Adrenal gland (tissue), 12 donors: ENCODE data around the gene STXBP1. TPM values are rescaled to one million over a fixed set of nuclear protein-coding genes. Genes with fewer than 3 reads are reported as not detected.

Source experiments
- DNase-seq, 7 donors: peaks; one replicate each; pipeline ENCODE4 v3.0.0-alpha.2; 2019 to 2020
- H3K27ac ChIP-seq, 5 donors: fragments of 200-600 bp; sonication (generic) in 4 of 5; 1 replicate in 3 of 5; 2 replicates in 2 of 5; pipeline versions ENCODE4 v1.5.1 to v1.8.0; 2016 to 2020; ENCODE audit warnings: mild to moderate bottlenecking in 1 of 5
- H3K27me3 ChIP-seq: fragments of 200-600 bp; 2 replicates; pipeline ENCODE4 v1.8.0; 2021
- H3K36me3 ChIP-seq, 2 donors: fragments of 200-600 bp; replicated peaks in 1 of 2; 1 replicate in 1 of 2; 2 replicates in 1 of 2; pipeline versions ENCODE4 v1.5.1 to v1.8.0; 2018 to 2022
- H3K4me1 ChIP-seq, 2 donors: fragments of 200-600 bp; replicated peaks in 1 of 2; 1 replicate in 1 of 2; 2 replicates in 1 of 2; pipeline versions ENCODE4 v1.5.1 to v1.8.0; 2018 to 2021
- H3K4me3 ChIP-seq, 4 donors: fragments of 200-600 bp; sonication (generic) in 3 of 4; one replicate each; pipeline ENCODE4 v1.5.1; 2016 to 2018
- H3K9me3 ChIP-seq, 3 donors: fragments of 200-600 bp; sonication (generic) in 1 of 3; replicated peaks in 1 of 3; 1 replicate in 2 of 3; 2 replicates in 1 of 3; pipeline versions ENCODE4 v1.5.1 to v1.8.0; 2016 to 2021
- CTCF ChIP-seq, 6 experiments: fragments of 450-650 bp in 4 of 6; fragments of 200-600 bp in 2 of 6; sonication (generic) in 1 of 6; IDR thresholded peaks; 1 replicate in 5 of 6; 2 replicates in 1 of 6; pipeline versions ENCODE4 v1.5.1 to v1.8.0; 2016 to 2021; ENCODE audit warnings: antibody characterized with exemption in 6 of 6, mild to moderate bottlenecking in 2 of 6, moderate library complexity in 1 of 6
- POLR2A ChIP-seq, 2 donors: fragments of 450-650 bp; IDR thresholded peaks; one replicate each; pipeline ENCODE4 v1.6.1; 2017; ENCODE audit warnings: antibody characterized with exemption in 2 of 2, mild to moderate bottlenecking in 2 of 2, moderate library complexity in 1 of 2
- WGBS, 4 donors: extraction: QIAGEN DNeasy Blood & Tissue Kit in 2 of 4; methylation state at CpG; one replicate each; pipeline versions ENCODE4 v1.1.5 to v1.1.7; 2013 to 2017; 5-methylcytosine and 5-hydroxymethylcytosine counted together
- intact Hi-C, 2 donors: fragments of 100-400 bp; cut with DNase I; formaldehyde crosslinking; loops; one replicate each; pipeline versions ENCODE4 v1.14.1 to v1.15.0; 2022 to 2023
- polyA plus RNA-seq, 3 donors: library from polyadenylated mRNA; stranded (reverse); fragments of 200-250 nt in 2 of 3; fragments of 350-450 nt in 1 of 3; fragmentation: Illumina TruSeq in 1 of 3; extraction: RNeasy Lipid Tissue Mini Kit (QIAGEN cat#74804) in 1 of 3; gene quantifications; one replicate each; pipeline ENCODE4 v1.2.3, GENCODE V29; 2013 to 2014
- total RNA-seq, 9 donors: library from RNA; depleted of rRNA in 4 of 9; stranded (reverse); fragments of >200 nt in 4 of 9; fragments of 120-200 nt in 1 of 9; fragmentation: NEBNext Ultra II Directional in 1 of 9; extraction: Animal tissue kit (Norgen Biotek cat#: 25700) in 1 of 9; gene quantifications; one replicate each; pipeline versions ENCODE4 v1.1.0 to v1.2.4, GENCODE V29; 2013 to 2023
- donor health status: healthy with polysubstance abuse.
- donor health status: Bipolar disorder and iron deficiency.
- donor health status: DM: yes; HTN: yes; CAD: no.
- donor health status: DM: no; HTN: no; CAD: no.
- donor health status: DM: no; HTN: no; CAD: no.
- donor health status: DM: yes; HTN: yes; CAD: no.

Gene STXBP1
- total and polyA plus RNA-seq, 12 donors, result 15.4 to 169 (median 59.6) TPM

- Histone ChIP-seq H3K27ac (peak overlapping the region in 4 of 5 donors; percentile 86 to 94 (median 90)), H3K36me3 (peaks cover 0 to 14% of the 10 kb centered on the region in 2 donors), H3K4me1 (peaks cover 48 to 77% of the 10 kb centered on the region in 2 donors), H3K27me3 (no peaks in the 10 kb centered on the region), H3K4me3 (no peak overlapping the region), H3K9me3 (no peaks in the 10 kb centered on the region)
- TF ChIP-seq CTCF (IDR thresholded peaks at IDR 0.05), result no peak
- TF ChIP-seq POLR2A (IDR thresholded peaks at IDR 0.05), result no peak
- WGBS, 4 donors, result 85 to 92% (median 91%) methylated on average over 10 to 13 of the region's 13 CpGs
- no peak for DNase-seq
- intact Hi-C loops, result no loop called here
Measured at GRCh38 chr9:127563579-127563978, 48.5 kb upstream of the STXBP1 start.

- Histone ChIP-seq H3K27me3 (no peaks in the 10 kb centered on the region), H3K27ac (peak overlapping the region in 1 of 5 donors; percentile 81), H3K9me3 (no peaks in the 10 kb centered on the region), H3K36me3 (peaks cover 0 to 7% of the 10 kb centered on the region in 2 donors), H3K4me1 (peaks cover 49 to 70% of the 10 kb centered on the region in 2 donors), H3K4me3 (no peak overlapping the region)
- TF ChIP-seq CTCF (IDR thresholded peaks at IDR 0.05) (no peak), POLR2A (IDR thresholded peaks at IDR 0.05) (no peak)
- WGBS, 4 donors, result 86 to 93% (median 88%) methylated on average over 11 of the region's 11 CpGs
- DNase-seq, result no peak
- intact Hi-C loops, result loop anchor here in 1 of 2 donors (5.0 kb wide), 1 partner anchor 38 kb away; no protein-coding TSS in a partner anchor
Measured at GRCh38 chr9:127565231-127565630, 46.8 kb upstream of the STXBP1 start.

GRCh38 chr9:127566351-127567001 lies 45.6 kb upstream of the STXBP1 start:
- H3K4me3 ChIP-seq, result peak overlapping the region in 2 of 4 donors; percentile 64 to 65
- H3K27ac ChIP-seq, result peak overlapping the region; percentile 41 to 98 (median 81)
- WGBS, 4 donors, result 13 to 37% (median 30%) methylated on average over 3 to 11 of the region's 11 CpGs

More at GRCh38 chr9:127566351-127567001, 45.6 kb upstream of the STXBP1 start:
- H3K27me3 ChIP-seq, result no peaks in the 10 kb centered on the region
- peaks cover 43 to 67% of the 10 kb centered on the region in 2 donors for H3K4me1 ChIP-seq
- H3K9me3 ChIP-seq, result no peaks in the 10 kb centered on the region
- intact Hi-C loops, result loop anchor here in 1 of 2 donors (5.0 kb wide), 1 partner anchor 39 kb away; no protein-coding TSS in a partner anchor
- TF ChIP-seq CTCF (IDR thresholded peaks at IDR 0.05), result no peak
- TF ChIP-seq POLR2A (IDR thresholded peaks at IDR 0.05), result no peak
- no peaks in the 10 kb centered on the region for H3K36me3 ChIP-seq
- peak in 2 of 7 donors; percentile 46 to 55 for DNase-seq
